Measurements from ENCODE around the gene MYPN.

DNA sequence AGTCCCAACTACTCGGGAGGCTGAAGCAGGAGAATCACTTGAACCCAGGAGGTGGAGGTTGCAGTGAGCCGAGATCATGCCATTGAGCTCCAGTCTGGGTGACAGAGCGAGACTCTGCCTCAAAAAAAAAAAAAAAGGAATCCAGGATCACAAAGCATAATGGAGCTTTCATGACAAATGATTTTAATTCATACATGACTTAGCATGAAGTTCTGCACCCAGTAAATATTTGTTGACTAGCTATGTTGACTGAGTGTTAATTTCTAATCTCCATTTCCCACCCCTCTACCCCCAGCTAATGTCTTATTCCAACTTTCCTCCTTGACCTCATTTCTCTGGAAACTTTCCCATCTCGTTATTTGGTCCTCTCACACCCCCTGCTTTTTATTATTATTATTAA is 69.3 kb downstream of the MYPN start:
- TF ChIP-seq POLR2A (IDR thresholded peaks at IDR 0.05; ENCODE audit: low read depth, low read length) (no peak), TAF1 (IDR thresholded peaks at IDR 0.05; ENCODE audit: low read depth, low read length) (no peak), POLR2AphosphoS5 (IDR thresholded peaks at IDR 0.05; ENCODE audit: low read depth, low read length) (no peak), POU2F2 (IDR thresholded peaks at IDR 0.05; ENCODE audit: low read depth, low read length) (no peak), SPI1 (IDR thresholded peaks at IDR 0.05; ENCODE audit: low read depth, low read length) (no peak)

Data from GM12891 (cell line).